Astrocyte (in vitro differentiated cells and primary cell): Measurements from ENCODE around the gene TNNI2. TPM values are rescaled to one million over a fixed set of nuclear protein-coding genes. Genes with fewer than 3 reads are reported as not detected.

Experiments used
- DNase-seq: peaks from one replicate; pipeline ENCODE4 v3.0.0-alpha.2; 2010; ENCODE audit warnings: low read depth
- FAIRE-seq: peaks from 2 replicates; lab custom pipeline; 2011; peaks lifted over from hg19 to GRCh38; lab: Jason Lieb, UNC
- H2AFZ ChIP-seq: 2 replicates; pipeline ENCODE4 v1.6.0; 2012; ENCODE audit warnings: low read depth, low read length, inconsistent platforms
- H3K27ac ChIP-seq: 2 replicates; pipeline ENCODE4 v1.5.1; 2011; ENCODE audit warnings: low read depth, low read length, inconsistent platforms
- H3K27me3 ChIP-seq: 2 replicates; pipeline ENCODE4 v1.6.0; 2011; ENCODE audit warnings: low read length, inconsistent platforms; ENCODE audit not compliant: insufficient read depth
- H3K36me3 ChIP-seq: 2 replicates; pipeline ENCODE4 v1.5.1; 2011; ENCODE audit warnings: low read length, inconsistent platforms; ENCODE audit not compliant: insufficient read depth
- H3K4me1 ChIP-seq: 2 replicates; pipeline ENCODE4 v1.5.1; 2011; ENCODE audit warnings: low read length, inconsistent platforms; ENCODE audit not compliant: insufficient read depth
- H3K4me2 ChIP-seq: 2 replicates; pipeline ENCODE4 v1.6.0; 2012; ENCODE audit warnings: low read length, inconsistent platforms
- H3K4me3 ChIP-seq: 2 replicates; pipeline ENCODE4 v1.5.1; 2011; ENCODE audit warnings: low read depth, mild to moderate bottlenecking, low read length, inconsistent platforms; ENCODE audit not compliant: insufficient read depth
- H3K79me2 ChIP-seq: 2 replicates; pipeline ENCODE4 v1.6.0; 2012; ENCODE audit warnings: mild to moderate bottlenecking, low read length, inconsistent platforms; ENCODE audit not compliant: insufficient read depth
- H3K9ac ChIP-seq: 2 replicates; pipeline ENCODE4 v1.6.0; 2012; ENCODE audit warnings: mild to moderate bottlenecking, low read length, inconsistent platforms
- H3K9me3 ChIP-seq: 2 replicates; pipeline ENCODE4 v1.5.1; 2012; ENCODE audit warnings: low read depth, mild to moderate bottlenecking, low read length, inconsistent platforms; ENCODE audit not compliant: insufficient read depth
- H4K20me1 ChIP-seq: 2 replicates; pipeline ENCODE4 v1.6.0; 2012; ENCODE audit warnings: low read length, inconsistent platforms; ENCODE audit not compliant: insufficient read depth
- H3K27ac Mint-ChIP-seq: one replicate; pipeline ENCODE4 v1.8.0; 2021; ENCODE audit warnings: mild to moderate bottlenecking, mixed read lengths; ENCODE audit not compliant: unreplicated experiment
- H3K27me3 Mint-ChIP-seq: one replicate; pipeline ENCODE4 v1.8.0; 2021; ENCODE audit warnings: low read depth, mixed read lengths; ENCODE audit not compliant: unreplicated experiment
- H3K36me3 Mint-ChIP-seq: one replicate; pipeline ENCODE4 v1.8.0; 2021; ENCODE audit warnings: low read depth, mixed read lengths; ENCODE audit not compliant: unreplicated experiment
- H3K4me1 Mint-ChIP-seq: one replicate; pipeline ENCODE4 v1.8.0; 2021; ENCODE audit warnings: low read depth, mixed read lengths; ENCODE audit not compliant: unreplicated experiment
- H3K4me3 Mint-ChIP-seq: one replicate; pipeline ENCODE4 v1.8.0; 2021; ENCODE audit warnings: mild to moderate bottlenecking, moderate library complexity, mixed read lengths; ENCODE audit not compliant: unreplicated experiment
- H3K9me3 Mint-ChIP-seq: one replicate; pipeline ENCODE4 v1.8.0; 2021; ENCODE audit warnings: mild to moderate bottlenecking, mixed read lengths; ENCODE audit not compliant: unreplicated experiment
- EZH2 ChIP-seq: IDR thresholded peaks from 2 replicates; pipeline ENCODE4 v1.6.1; 2012; ENCODE audit warnings: mild to moderate bottlenecking, low read length, inconsistent platforms; ENCODE audit not compliant: insufficient read depth
- total RNA-seq: library from RNA; stranded (reverse); gene quantifications from 2 replicates; pipeline ENCODE4 v1.2.1, GENCODE V29; 2021
- TF ChIP-seq, protein P1 (sequence below): IDR thresholded peaks from 2 replicates; pipeline ENCODE4 v1.5.1; 2011; ENCODE audit warnings: low read depth, mild to moderate bottlenecking, inconsistent platforms, low read length, moderate library complexity; ENCODE audit not compliant: insufficient read depth

TNNI2 gene
- total RNA-seq, 1 donor from 2014 or later = not detected

DNA sequence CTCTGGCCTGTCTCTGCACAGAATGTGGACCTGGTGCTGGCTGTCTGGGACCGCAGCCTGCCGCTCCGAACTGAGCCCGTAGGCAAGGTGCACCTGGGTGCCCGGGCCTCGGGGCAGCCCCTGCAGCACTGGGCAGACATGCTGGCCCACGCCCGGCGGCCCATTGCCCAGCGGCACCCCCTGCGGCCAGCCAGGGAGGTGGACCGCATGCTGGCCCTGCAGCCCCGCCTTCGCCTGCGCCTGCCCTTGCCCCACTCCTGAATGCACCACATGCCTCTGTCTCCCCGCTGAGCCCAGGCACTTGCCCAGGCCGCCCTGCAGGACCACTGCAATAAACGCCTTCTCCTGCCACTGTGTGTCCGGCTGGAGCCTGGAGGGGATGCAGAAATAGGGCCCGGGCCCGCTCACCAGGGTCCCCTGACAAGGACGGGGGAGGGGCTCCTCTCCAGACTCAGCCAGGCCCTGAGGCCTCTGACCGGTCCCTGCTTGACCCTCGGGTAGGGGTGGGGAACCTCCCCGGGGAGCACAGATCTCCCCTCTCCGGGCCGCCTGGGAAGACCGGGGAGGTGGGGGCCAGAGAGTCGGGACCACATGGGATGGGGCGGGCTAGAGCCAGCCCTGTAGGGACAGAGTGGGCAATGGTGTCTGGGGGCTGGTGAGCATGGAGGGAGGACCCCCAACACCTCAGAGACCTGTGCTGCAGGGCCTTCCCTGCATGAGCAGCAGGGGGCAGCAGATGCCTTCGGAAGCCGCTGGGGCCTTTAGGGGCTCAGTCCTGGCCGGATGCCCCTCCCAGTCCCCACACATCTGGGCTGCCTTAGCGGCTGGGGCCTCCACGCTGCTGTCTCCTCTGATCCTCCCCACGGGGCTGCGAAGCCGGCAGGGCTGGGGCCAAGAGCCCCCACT is 1.4 kb upstream of the TNNI2 start:
- Histone ChIP-seq H3K4me3 (no peak overlapping the region), H3K27ac (no peak overlapping the region), H3K9ac (no peak overlapping the region), H4K20me1 (no peaks in the 10 kb centered on the region), H3K9me3 (no peaks in the 10 kb centered on the region), H3K36me3 (no peaks in the 10 kb centered on the region), H3K4me2 (no peak overlapping the region), H2AFZ (peak overlapping the region; percentile 52), H3K79me2 (no peaks in the 10 kb centered on the region), H3K4me1 (no peaks in the 10 kb centered on the region), H3K27me3 (no peaks in the 10 kb centered on the region)
- DNase-seq = no peak
- H3K36me3 Mint-ChIP-seq = no peaks in the 10 kb centered on the region
- peaks cover 14% of the 10 kb centered on the region for H3K27me3 Mint-ChIP-seq
- H3K4me3 Mint-ChIP-seq = no peak overlapping the region
- no peak for FAIRE-seq
- H3K4me1 Mint-ChIP-seq = no peaks in the 10 kb centered on the region
- no peak overlapping the region for H3K27ac Mint-ChIP-seq
- no peaks in the 10 kb centered on the region for H3K9me3 Mint-ChIP-seq
- TF ChIP-seq EZH2 = no peak
- TF ChIP-seq, protein P1, sequence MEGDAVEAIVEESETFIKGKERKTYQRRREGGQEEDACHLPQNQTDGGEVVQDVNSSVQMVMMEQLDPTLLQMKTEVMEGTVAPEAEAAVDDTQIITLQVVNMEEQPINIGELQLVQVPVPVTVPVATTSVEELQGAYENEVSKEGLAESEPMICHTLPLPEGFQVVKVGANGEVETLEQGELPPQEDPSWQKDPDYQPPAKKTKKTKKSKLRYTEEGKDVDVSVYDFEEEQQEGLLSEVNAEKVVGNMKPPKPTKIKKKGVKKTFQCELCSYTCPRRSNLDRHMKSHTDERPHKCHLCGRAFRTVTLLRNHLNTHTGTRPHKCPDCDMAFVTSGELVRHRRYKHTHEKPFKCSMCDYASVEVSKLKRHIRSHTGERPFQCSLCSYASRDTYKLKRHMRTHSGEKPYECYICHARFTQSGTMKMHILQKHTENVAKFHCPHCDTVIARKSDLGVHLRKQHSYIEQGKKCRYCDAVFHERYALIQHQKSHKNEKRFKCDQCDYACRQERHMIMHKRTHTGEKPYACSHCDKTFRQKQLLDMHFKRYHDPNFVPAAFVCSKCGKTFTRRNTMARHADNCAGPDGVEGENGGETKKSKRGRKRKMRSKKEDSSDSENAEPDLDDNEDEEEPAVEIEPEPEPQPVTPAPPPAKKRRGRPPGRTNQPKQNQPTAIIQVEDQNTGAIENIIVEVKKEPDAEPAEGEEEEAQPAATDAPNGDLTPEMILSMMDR = peak; percentile 59

DNA sequence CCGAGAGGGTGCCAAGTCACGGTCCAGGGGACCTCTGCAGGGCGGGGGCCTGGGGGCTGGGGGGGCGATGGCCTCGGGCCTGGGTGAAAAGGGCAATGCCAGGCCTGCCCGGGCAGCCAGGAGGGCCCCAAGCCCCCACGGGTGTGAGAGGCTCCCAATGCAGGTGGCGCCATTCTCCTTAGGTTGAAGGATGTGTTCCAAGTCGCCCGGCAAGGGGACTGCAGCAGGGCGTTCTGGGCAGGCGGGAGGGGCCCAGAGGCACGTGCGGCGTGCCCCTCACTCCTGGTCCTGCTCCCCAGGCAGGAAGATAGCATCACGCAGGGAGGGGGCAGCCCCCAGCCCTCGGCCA is 730 bp upstream of the TNNI2 start:
- Histone ChIP-seq H2AFZ (peak overlapping the region; percentile 52), H3K4me2 (no peak overlapping the region), H3K27me3 (no peaks in the 10 kb centered on the region), H3K79me2 (no peaks in the 10 kb centered on the region), H3K4me3 (no peak overlapping the region), H4K20me1 (no peaks in the 10 kb centered on the region), H3K9ac (no peak overlapping the region), H3K9me3 (no peaks in the 10 kb centered on the region), H3K36me3 (no peaks in the 10 kb centered on the region), H3K27ac (no peak overlapping the region), H3K4me1 (no peaks in the 10 kb centered on the region)
- H3K27ac Mint-ChIP-seq = no peak overlapping the region
- no peaks in the 10 kb centered on the region for H3K9me3 Mint-ChIP-seq
- H3K4me1 Mint-ChIP-seq = no peaks in the 10 kb centered on the region
- DNase-seq = no peak
- no peaks in the 10 kb centered on the region for H3K36me3 Mint-ChIP-seq
- peaks cover 14% of the 10 kb centered on the region for H3K27me3 Mint-ChIP-seq
- FAIRE-seq = no peak
- TF ChIP-seq, protein P1 = no peak
- no peak for TF ChIP-seq EZH2
- no peak overlapping the region for H3K4me3 Mint-ChIP-seq
